ENCODE data around the gene EMC10.

Gene EMC10

DNA sequence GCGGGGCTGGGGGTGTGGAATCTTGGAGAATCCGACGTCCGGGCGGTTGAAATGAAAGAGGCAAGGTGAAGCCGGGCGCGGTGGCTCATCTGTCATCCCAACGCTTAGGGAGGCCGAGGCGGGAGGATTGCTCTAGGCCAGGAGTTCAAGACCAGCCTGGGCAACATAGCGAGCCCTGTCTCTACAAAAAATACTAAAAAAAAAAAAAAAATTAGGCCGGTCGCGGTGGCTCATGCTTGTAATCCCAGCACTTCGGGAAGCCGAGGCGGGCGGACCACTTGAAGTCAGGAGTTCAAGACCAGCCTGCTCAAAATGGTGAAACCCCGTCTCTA, 566 bp downstream of the EMC10 start:
- in situ Hi-C loops (cut with MboI; ENCODE audit: low sequenced_read_pairs): no loop called here

DNA sequence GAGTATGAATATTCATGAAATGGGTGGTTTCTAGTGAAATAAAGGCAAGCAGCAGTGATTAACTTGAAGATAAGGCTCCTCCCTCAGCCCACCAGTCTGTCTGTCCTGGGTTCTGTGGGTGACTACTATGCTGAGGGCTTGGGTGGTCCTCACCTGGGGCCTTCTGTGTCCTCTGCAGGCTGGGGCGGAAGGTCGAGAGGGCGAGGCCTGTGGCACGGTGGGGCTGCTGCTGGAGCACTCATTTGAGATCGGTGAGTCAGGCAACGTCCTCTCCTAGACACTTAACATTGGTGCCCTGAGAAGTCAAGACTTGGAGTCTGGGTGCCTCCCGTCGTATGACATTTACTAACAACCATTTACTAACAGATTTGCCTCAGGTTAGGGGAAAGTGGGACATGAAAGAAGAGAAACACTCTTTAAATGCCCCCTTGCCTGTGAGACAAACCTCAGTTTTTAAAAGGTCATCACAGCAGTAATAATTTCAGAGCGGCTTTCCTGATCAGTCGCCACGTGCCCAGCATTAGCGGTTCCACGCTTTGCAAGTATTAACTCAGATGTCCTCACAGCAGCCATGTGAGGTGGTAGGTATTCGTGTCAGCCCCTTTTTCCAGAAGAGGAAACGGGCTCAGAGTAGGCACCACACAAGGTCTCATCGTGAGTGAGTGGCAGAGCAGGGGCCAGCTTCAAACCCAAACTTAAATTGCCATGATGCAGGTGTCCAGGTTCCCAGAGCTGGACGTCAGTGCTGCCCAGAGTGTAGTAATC, 1.6 kb downstream of the EMC10 start:
- in situ Hi-C loops (cut with MboI; ENCODE audit: low sequenced_read_pairs): no loop called here

- in situ Hi-C loops (cut with MboI; ENCODE audit: low sequenced_read_pairs): no loop called here
Measured at GRCh38 chr19:50478901-50479715, 2.8 kb downstream of the EMC10 start.

GRCh38 chr19:50479761-50480251, 3.5 kb downstream of the EMC10 start:
- in situ Hi-C loops (cut with MboI; ENCODE audit: low sequenced_read_pairs): no loop called here

- in situ Hi-C loops (cut with MboI; ENCODE audit: low sequenced_read_pairs): no loop called here
Measured at GRCh38 chr19:50480281-50481111, 4.2 kb downstream of the EMC10 start.

GRCh38 chr19:50481351-50482149, 5.2 kb downstream of the EMC10 start:
- in situ Hi-C loops (cut with MboI; ENCODE audit: low sequenced_read_pairs): no loop called here

DNA sequence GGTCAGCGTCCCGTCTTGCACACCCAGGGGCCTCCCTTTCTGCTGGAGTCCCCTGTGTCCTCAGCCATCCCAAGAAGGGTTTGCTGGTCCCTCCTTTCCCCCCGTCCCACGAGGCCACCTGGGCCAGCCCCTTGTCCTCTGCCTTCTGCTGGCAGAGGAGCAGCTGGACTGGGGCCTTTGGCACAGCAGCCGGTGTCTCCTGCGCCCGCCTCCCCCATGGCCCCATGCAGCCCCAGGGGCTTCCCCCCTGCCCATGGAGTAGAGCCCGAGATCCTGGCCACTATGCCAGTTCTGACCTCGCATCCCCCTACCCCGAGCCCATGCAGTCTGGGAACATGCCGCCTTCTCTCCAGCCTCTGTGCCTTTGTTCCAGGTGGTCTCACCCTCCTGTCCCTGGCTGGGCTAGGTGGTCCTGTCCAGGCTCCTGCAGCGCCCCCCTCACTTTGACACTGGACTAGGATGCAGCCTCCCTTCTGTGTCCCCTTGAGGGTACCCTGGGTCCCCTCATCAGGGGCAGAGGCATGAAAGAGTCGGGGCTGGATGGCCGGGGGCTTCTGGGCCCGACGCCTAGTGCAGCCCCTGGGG, 6.1 kb downstream of the EMC10 start:
- in situ Hi-C loops (cut with MboI; ENCODE audit: low sequenced_read_pairs): no loop called here

DNA sequence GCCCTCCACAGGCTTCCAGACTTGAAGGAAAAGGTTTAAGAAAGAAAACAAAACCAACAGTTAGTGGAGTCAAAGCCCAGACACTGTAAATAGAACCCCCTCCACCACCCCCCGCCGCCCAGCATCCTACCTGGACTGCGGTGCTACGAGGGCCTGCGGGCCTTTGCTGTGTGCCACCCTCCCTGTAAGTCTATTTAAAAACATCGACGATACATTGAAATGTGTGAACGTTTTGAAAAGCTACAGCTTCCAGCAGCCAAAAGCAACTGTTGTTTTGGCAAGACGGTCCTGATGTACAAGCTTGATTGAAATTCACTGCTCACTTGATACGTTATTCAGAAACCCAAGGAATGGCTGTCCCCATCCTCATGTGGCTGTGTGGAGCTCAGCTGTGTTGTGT, 6.6 kb downstream of the EMC10 start:
- in situ Hi-C loops (cut with MboI; ENCODE audit: low sequenced_read_pairs): no loop called here

GRCh38 chr19:50485284-50485955, 9.1 kb downstream of the EMC10 start:
- in situ Hi-C loops (cut with MboI; ENCODE audit: low sequenced_read_pairs): no loop called here

GRCh38 chr19:50486823-50487515, 10.7 kb downstream of the EMC10 start:
- in situ Hi-C loops (cut with MboI; ENCODE audit: low sequenced_read_pairs): no loop called here

GRCh38 chr19:50488389-50489194, 12.3 kb downstream of the EMC10 start:
- in situ Hi-C loops (cut with MboI; ENCODE audit: low sequenced_read_pairs): no loop called here

DNA sequence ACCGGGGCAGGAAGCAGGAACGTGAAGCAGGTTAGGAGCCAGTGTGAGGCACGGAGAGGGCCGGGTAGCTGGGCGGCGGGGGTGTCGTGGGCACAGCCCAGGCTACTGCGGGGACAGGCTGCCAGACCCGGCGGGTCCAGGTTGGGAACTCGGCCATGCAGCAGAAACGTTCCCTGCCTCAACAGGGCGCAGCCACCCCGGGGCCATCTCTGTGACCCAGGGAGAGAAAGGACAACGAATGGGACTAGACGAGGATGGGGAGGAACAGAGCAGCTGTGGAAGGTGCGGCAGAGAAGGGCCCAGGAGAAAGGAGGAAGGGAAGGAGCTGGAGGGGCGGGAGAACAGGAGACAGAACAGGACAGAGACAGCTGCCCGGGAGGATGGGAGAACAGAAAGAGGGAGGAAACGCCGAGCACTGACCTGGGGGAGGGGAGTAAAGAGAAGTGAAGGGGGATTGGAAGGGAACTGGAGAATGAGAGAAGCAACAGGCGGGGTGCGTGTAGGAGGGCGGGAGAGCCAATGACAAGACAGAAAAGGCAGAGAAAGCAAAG, 13.2 kb downstream of the EMC10 start:
- in situ Hi-C loops (cut with MboI; ENCODE audit: low sequenced_read_pairs): no loop called here

DNA sequence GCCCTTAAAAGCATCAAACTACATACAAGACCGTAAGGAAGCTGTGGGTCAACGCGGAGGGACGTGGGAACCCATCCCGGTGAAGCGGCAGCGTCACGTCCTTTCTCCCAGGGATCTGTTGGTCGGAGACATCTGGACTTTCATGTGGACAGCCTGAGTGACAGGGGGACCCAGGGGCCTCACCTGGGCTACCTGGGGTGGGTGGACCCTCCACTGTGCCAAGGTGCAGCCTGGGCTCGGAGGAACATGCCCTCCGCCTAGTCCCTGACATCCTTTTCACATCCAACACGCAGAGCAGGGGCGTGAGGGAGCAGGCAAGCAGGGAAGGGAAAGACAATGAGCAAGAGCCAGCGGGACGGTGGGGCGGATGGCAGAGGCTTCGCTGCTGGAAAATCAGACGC, 14.1 kb downstream of the EMC10 start:
- in situ Hi-C loops (cut with MboI; ENCODE audit: low sequenced_read_pairs): no loop called here

- in situ Hi-C loops (cut with MboI; ENCODE audit: low sequenced_read_pairs): no loop called here
Measured at GRCh38 chr19:50490991-50491472, 14.7 kb downstream of the EMC10 start.

- in situ Hi-C loops (cut with MboI; ENCODE audit: low sequenced_read_pairs): no loop called here
Measured at GRCh38 chr19:50492303-50493052, 16.2 kb downstream of the EMC10 start.

- in situ Hi-C loops (cut with MboI; ENCODE audit: low sequenced_read_pairs): no loop called here
Measured at GRCh38 chr19:50493171-50493570, 16.9 kb downstream of the EMC10 start.
